Muscle of leg (tissue), 11 donors: ENCODE data around the gene ZNF407. TPM values are rescaled to one million over a fixed set of nuclear protein-coding genes. Genes with fewer than 3 reads are reported as not detected.

Source experiments
- DNase-seq: peaks from one replicate; pipeline ENCODE4 v3.0.0; 2013
- H3K27ac ChIP-seq: one replicate; pipeline ENCODE4 v1.5.1; 2013; ENCODE audit warnings: mild to moderate bottlenecking, low read length, control low read depth
- H3K27me3 ChIP-seq: one replicate; pipeline ENCODE4 v1.6.1; 2013; ENCODE audit warnings: low read length; ENCODE audit not compliant: control insufficient read depth, insufficient read depth
- H3K36me3 ChIP-seq: one replicate; pipeline ENCODE4 v1.6.1; 2013; ENCODE audit warnings: low read length; ENCODE audit not compliant: control insufficient read depth, insufficient read depth
- H3K4me1 ChIP-seq: one replicate; pipeline ENCODE4 v1.6.1; 2013; ENCODE audit warnings: low read length; ENCODE audit not compliant: control insufficient read depth, insufficient read depth
- H3K4me3 ChIP-seq: one replicate; pipeline ENCODE4 v1.5.1; 2013; ENCODE audit warnings: low read length, control low read depth
- H3K9me3 ChIP-seq: replicated peaks from 2 replicates; pipeline ENCODE4 v1.6.1; 2013; ENCODE audit warnings: low read depth, low read length; ENCODE audit not compliant: control insufficient read depth
- WGBS: methylation state at CpG from one replicate; pipeline ENCODE4 v1.1.5; 2013; ENCODE audit warnings: missing lambda C conversion rate; ENCODE audit not compliant: insufficient coverage; 5-methylcytosine and 5-hydroxymethylcytosine counted together
- polyA plus RNA-seq, 8 donors: library from polyadenylated mRNA; unstranded; fragments of 120-200 nt; gene quantifications; one replicate each; pipeline versions ENCODE4 v1.2.1 to v1.2.3, GENCODE V29; 2013; ENCODE audit warnings: inconsistent platforms in 1 of 8, low replicate concordance in 1 of 8; ENCODE audit not compliant: insufficient read length in 8 of 8, insufficient read depth in 1 of 8
- total RNA-seq: library from RNA; stranded (reverse); fragments of 120-200 nt; gene quantifications from one replicate; pipeline ENCODE4 v1.2.4, GENCODE V29; 2013

The ZNF407 gene
- total and polyA plus RNA-seq, 9 donors, result 5.3 to 10.7 (median 6.4) TPM

GRCh38 chr18:74791501-74792194, 194.0 kb downstream of the ZNF407 start:
- H3K9me3 ChIP-seq, result no peaks in the 10 kb centered on the region
- H3K36me3 ChIP-seq, result no peaks in the 10 kb centered on the region
- WGBS, result no CpG with 5 or more reads among the region's 8 CpGs
- no peak overlapping the region for H3K4me3 ChIP-seq
- no peaks in the 10 kb centered on the region for H3K27me3 ChIP-seq
- H3K4me1 ChIP-seq, result no peaks in the 10 kb centered on the region
- DNase-seq, result no peak
- no peak overlapping the region for H3K27ac ChIP-seq

GRCh38 chr18:74793746-74794145, 196.1 kb downstream of the ZNF407 start:
- Histone ChIP-seq H3K27me3 (no peaks in the 10 kb centered on the region), H3K4me3 (no peak overlapping the region), H3K36me3 (no peaks in the 10 kb centered on the region), H3K4me1 (no peaks in the 10 kb centered on the region), H3K9me3 (no peaks in the 10 kb centered on the region), H3K27ac (no peak overlapping the region)
- no peak for DNase-seq
- WGBS, result 63% methylated on average over 7 of the region's 9 CpGs

DNA sequence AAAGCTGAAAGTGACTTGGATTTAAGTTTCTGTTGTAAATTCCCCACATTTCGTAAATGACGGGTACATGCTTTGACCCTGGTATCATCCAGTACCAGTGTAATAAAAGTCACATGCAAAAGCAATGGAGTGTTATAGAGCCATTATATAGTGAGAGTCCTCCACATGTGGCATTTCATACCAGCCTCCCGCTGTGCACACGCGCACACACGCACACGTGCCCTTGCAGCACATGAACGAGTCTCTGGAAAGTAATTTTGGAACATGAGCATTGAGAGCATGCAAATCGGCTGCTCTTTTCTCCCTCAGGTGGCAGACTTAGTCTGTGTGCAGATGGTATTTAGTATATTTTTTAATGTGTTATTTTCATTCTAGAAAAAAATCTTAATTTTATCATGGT, 198.1 kb downstream of the ZNF407 start:
- 90% methylated on average over 5 of the region's 9 CpGs for WGBS
- H3K4me3 ChIP-seq, result no peak overlapping the region

DNA sequence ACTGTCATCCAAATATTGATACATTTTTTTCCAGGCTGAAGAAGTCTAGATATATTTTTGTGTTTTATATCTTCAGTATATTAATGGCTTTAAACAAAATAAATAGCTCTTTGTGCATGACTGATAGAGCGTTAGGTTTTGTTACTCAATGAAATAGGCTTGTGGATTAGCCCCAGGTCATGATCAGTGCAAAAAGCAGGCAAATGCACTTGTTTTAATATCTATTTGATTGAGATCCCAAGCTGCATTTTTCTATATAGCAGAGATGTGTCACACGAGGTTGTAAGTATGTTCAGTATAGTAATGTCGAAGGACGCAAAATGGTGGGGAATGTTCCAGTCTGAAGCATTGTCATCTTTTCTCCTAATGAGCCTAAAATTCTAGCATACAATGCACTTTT, 198.5 kb downstream of the ZNF407 start:
- WGBS, result no CpG with 5 or more reads among the region's 4 CpGs
- Histone ChIP-seq H3K4me1 (no peaks in the 10 kb centered on the region), H3K9me3 (no peaks in the 10 kb centered on the region), H3K27me3 (no peaks in the 10 kb centered on the region), H3K27ac (no peak overlapping the region), H3K36me3 (no peaks in the 10 kb centered on the region), H3K4me3 (no peak overlapping the region)
- no peak for DNase-seq

More for the DNA sequence above, 198.1 kb downstream of the ZNF407 start:
- Histone ChIP-seq H3K4me1 (no peaks in the 10 kb centered on the region), H3K36me3 (no peaks in the 10 kb centered on the region), H3K27ac (no peak overlapping the region), H3K27me3 (no peaks in the 10 kb centered on the region), H3K9me3 (no peaks in the 10 kb centered on the region)
- DNase-seq, result no peak

DNA sequence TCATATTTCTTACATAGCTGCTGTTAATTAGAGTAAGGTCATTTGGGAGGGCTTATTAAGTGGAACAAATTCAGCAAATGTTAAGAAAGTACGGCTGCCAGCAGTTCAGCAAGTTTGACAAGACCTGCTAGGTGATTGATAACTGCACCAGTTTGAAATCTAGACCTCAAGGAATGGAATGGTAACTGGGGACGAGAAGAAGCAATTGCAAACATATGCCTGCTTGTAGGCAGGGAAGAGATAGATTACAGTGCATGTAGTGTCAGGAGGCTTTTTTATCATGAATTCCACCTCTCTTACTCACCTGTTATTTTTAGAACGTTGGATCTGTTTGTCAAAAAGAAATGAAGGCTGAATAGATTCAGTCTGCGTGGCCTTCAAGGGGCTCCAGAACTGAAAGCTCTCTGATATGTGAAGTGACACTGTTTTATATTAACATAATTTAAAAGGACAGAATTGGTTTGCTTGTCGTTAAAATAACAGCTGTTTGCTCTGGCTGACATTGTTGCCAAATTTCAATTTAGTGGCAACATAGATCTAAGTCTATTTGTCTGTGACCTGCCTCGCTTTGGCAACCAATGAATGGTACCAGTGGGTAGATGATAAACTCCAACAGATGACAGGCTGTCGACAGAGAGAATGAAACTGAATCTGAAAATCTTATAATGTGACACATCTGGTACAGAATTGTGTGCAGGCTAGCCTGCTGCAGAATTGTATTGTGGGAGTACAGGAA, 199.3 kb downstream of the ZNF407 start:
- Histone ChIP-seq H3K9me3 (no peaks in the 10 kb centered on the region), H3K4me1 (no peaks in the 10 kb centered on the region), H3K4me3 (no peak overlapping the region), H3K27me3 (no peaks in the 10 kb centered on the region), H3K36me3 (no peaks in the 10 kb centered on the region), H3K27ac (peak overlapping the region; percentile 25)
- peak; percentile 79 for DNase-seq
- 43% methylated on average over 4 of the region's 7 CpGs for WGBS

GRCh38 chr18:74797577-74798151, 200.0 kb downstream of the ZNF407 start:
- no peaks in the 10 kb centered on the region for H3K4me1 ChIP-seq
- no peak overlapping the region for H3K27ac ChIP-seq
- no peak overlapping the region for H3K4me3 ChIP-seq
- no peaks in the 10 kb centered on the region for H3K9me3 ChIP-seq
- WGBS, result 55% methylated on average over 2 of the region's 6 CpGs
- H3K36me3 ChIP-seq, result no peaks in the 10 kb centered on the region
- H3K27me3 ChIP-seq, result no peaks in the 10 kb centered on the region
- no peak for DNase-seq

DNA sequence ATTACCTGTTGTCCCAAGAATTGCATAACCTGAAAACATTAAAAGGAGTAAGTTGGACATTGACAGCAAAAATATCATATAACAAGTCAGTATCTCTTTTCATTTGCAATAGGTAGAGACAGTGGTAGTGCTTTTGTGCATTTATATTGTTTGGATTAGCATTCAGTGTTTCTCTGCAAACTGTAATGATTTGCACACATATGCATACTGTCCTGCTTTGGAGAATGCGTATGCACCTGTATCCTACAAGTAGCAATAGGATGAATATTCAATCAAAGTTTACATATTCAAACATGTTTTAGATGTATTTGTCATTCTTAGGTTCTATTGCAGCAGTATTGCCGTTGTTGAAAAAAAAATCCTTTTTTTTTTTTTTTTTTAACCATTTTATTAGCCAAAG, 201.9 kb downstream of the ZNF407 start:
- H3K27me3 ChIP-seq, result no peaks in the 10 kb centered on the region
- WGBS, result no CpG with 5 or more reads among the region's 2 CpGs
- H3K9me3 ChIP-seq, result no peaks in the 10 kb centered on the region
- H3K4me3 ChIP-seq, result no peak overlapping the region
- no peak for DNase-seq
- H3K27ac ChIP-seq, result no peak overlapping the region
- no peaks in the 10 kb centered on the region for H3K36me3 ChIP-seq
- H3K4me1 ChIP-seq, result no peaks in the 10 kb centered on the region

DNA sequence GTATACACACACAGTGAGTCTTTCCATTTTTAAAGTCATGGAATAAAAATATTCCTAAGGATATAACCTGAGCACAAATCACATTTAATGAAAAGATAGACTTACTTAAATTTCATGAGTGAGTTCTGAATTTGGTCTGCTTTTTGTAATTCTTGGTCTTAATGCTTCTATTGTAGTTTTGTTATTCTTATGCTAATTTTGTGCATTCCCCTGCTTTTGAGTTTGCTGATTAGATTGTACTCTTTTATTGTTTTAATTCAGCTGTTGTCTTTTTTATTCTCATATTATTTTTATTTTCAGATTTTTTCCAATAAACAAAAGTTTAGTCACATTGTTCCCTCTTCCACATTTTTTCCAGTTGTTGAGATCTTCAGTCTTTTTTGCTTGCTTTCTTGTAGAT, 202.4 kb downstream of the ZNF407 start:
- no peak for DNase-seq
- Histone ChIP-seq H3K4me1 (no peaks in the 10 kb centered on the region), H3K4me3 (no peak overlapping the region), H3K36me3 (no peaks in the 10 kb centered on the region), H3K27me3 (no peaks in the 10 kb centered on the region), H3K9me3 (no peaks in the 10 kb centered on the region), H3K27ac (no peak overlapping the region)

GRCh38 chr18:74803117-74803516, 205.4 kb downstream of the ZNF407 start:
- no peak for DNase-seq
- H3K27me3 ChIP-seq, result no peaks in the 10 kb centered on the region
- no peaks in the 10 kb centered on the region for H3K36me3 ChIP-seq
- no peaks in the 10 kb centered on the region for H3K4me1 ChIP-seq
- H3K9me3 ChIP-seq, result no peaks in the 10 kb centered on the region
- H3K27ac ChIP-seq, result no peak overlapping the region
- 53% methylated on average over 3 of the region's 4 CpGs for WGBS
- H3K4me3 ChIP-seq, result no peak overlapping the region

DNA sequence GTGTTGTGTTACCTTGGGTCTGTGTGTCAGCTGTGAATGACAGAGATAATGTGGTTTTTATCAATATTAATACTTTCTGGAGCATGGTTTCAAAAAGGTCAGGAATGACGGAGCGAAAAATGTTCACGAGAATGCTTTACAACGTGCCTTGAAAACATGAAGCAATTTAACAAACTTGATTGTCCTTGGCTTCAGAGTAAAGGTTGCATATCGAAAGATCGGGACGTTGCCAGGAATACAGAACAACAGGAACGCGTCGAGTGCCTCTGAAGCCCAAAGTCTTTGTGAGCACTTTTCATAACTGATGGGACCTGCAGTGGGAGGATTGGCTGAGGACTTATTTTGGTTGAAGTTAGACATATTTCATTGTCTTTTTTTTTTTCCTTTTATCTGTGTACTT, 206.1 kb downstream of the ZNF407 start:
- Histone ChIP-seq H3K27me3 (no peaks in the 10 kb centered on the region), H3K9me3 (no peaks in the 10 kb centered on the region), H3K4me1 (no peaks in the 10 kb centered on the region), H3K36me3 (no peaks in the 10 kb centered on the region), H3K27ac (no peak overlapping the region), H3K4me3 (no peak overlapping the region)
- DNase-seq, result peak; percentile 14
- WGBS, result 52% methylated on average over 4 of the region's 10 CpGs
